ENCODE measurements around the gene THSD7A. TPM values are rescaled to one million over a fixed set of nuclear protein-coding genes. Genes with fewer than 3 reads are reported as not detected.

The THSD7A gene
- total RNA-seq, 1 experiment from 2014 or later, result 0.64 TPM

- Histone ChIP-seq H3K27me3 (replicated peaks; ENCODE audit: insufficient read depth, low read depth, low read length, poor library complexity) (no peaks in the 10 kb centered on the region), H3K36me3 (ENCODE audit: insufficient read depth, low read length, poor library complexity, severe bottlenecking) (no peaks in the 10 kb centered on the region), H3K4me3 (ENCODE audit: low read depth, low read length, poor library complexity, severe bottlenecking) (no peak overlapping the region), H3K9me3 (ENCODE audit: low read depth, low read length, poor library complexity, severe bottlenecking) (no peaks in the 10 kb centered on the region), H3K4me1 (ENCODE audit: insufficient read depth, low read length, poor library complexity, severe bottlenecking) (no peaks in the 10 kb centered on the region), H3K27ac (ENCODE audit: low read depth, low read length, poor library complexity, severe bottlenecking) (no peak overlapping the region)
- no TSS peak for BruUV-seq (replicated peaks)
- CTCF ChIA-PET, result no interaction called here
- DNase-seq (ENCODE audit: low spot score), result no peak
- POLR2A ChIA-PET (ENCODE audit: low non-redundant PET), result no interaction called here
- TF ChIP-seq CTCF (conservative IDR thresholded peaks at IDR 0.05; ENCODE audit: low read depth, low read length), result no peak
- TF ChIP-seq EZH2 (IDR thresholded peaks at IDR 0.05; ENCODE audit: borderline replicate concordance, low read depth, low read length, poor library complexity, severe bottlenecking), result no peak
- intact Hi-C loops (cut with micrococcal nuclease; ENCODE audit: unreplicated experiment), result no loop called here
Measured at GRCh38 chr7:11710377-11710776, 121.6 kb downstream of the THSD7A start.

- Histone ChIP-seq H3K9me3 (ENCODE audit: low read depth, low read length, poor library complexity, severe bottlenecking) (no peaks in the 10 kb centered on the region), H3K4me1 (ENCODE audit: insufficient read depth, low read length, poor library complexity, severe bottlenecking) (no peaks in the 10 kb centered on the region), H3K36me3 (ENCODE audit: insufficient read depth, low read length, poor library complexity, severe bottlenecking) (no peaks in the 10 kb centered on the region), H3K27me3 (replicated peaks; ENCODE audit: insufficient read depth, low read depth, low read length, poor library complexity) (no peaks in the 10 kb centered on the region), H3K4me3 (ENCODE audit: low read depth, low read length, poor library complexity, severe bottlenecking) (no peak overlapping the region), H3K27ac (ENCODE audit: low read depth, low read length, poor library complexity, severe bottlenecking) (no peak overlapping the region)
- TF ChIP-seq CTCF (conservative IDR thresholded peaks at IDR 0.05; ENCODE audit: low read depth, low read length), result no peak
- TF ChIP-seq EZH2 (IDR thresholded peaks at IDR 0.05; ENCODE audit: borderline replicate concordance, low read depth, low read length, poor library complexity, severe bottlenecking), result no peak
- DNase-seq (ENCODE audit: low spot score), result no peak
- ChIA-PET POLR2A (ENCODE audit: low non-redundant PET) (no interaction called here), CTCF (no interaction called here)
- intact Hi-C loops (cut with micrococcal nuclease; ENCODE audit: unreplicated experiment), result no loop called here
- no TSS peak for BruUV-seq (replicated peaks)
Measured at GRCh38 chr7:11709196-11709595, 122.8 kb downstream of the THSD7A start.

GRCh38 chr7:11707606-11708193 is 124.3 kb downstream of the THSD7A start:
- Histone ChIP-seq H3K27me3 (replicated peaks; ENCODE audit: insufficient read depth, low read depth, low read length, poor library complexity) (no peaks in the 10 kb centered on the region), H3K9me3 (ENCODE audit: low read depth, low read length, poor library complexity, severe bottlenecking) (no peaks in the 10 kb centered on the region), H3K4me3 (ENCODE audit: low read depth, low read length, poor library complexity, severe bottlenecking) (no peak overlapping the region), H3K27ac (ENCODE audit: low read depth, low read length, poor library complexity, severe bottlenecking) (no peak overlapping the region), H3K36me3 (ENCODE audit: insufficient read depth, low read length, poor library complexity, severe bottlenecking) (no peaks in the 10 kb centered on the region), H3K4me1 (ENCODE audit: insufficient read depth, low read length, poor library complexity, severe bottlenecking) (no peaks in the 10 kb centered on the region)
- BruUV-seq (replicated peaks), result no TSS peak
- TF ChIP-seq CTCF (conservative IDR thresholded peaks at IDR 0.05; ENCODE audit: low read depth, low read length) (no peak), EZH2 (IDR thresholded peaks at IDR 0.05; ENCODE audit: borderline replicate concordance, low read depth, low read length, poor library complexity, severe bottlenecking) (no peak)
- ChIA-PET POLR2A (ENCODE audit: low non-redundant PET) (no interaction called here), CTCF (no interaction called here)
- no peak for DNase-seq (ENCODE audit: low spot score)
- intact Hi-C loops (cut with micrococcal nuclease; ENCODE audit: unreplicated experiment), result no loop called here
